GM23248 (cell line): Measurements from ENCODE around the gene SNAI3.

ENCODE experiments used
- EZH2 ChIP-seq: fragments of 200-600 bp; sonication (generic); IDR thresholded peaks from 2 replicates; pipeline ENCODE4 v1.6.1; 2018; ENCODE audit warnings: antibody characterized with exemption, mild to moderate bottlenecking; ENCODE audit not compliant: insufficient read depth, poor library complexity, severe bottlenecking
- EZH2phosphoT487 ChIP-seq: fragments of 200-600 bp; sonication (generic); IDR thresholded peaks from 2 replicates; pipeline ENCODE4 v1.6.1; 2018; ENCODE audit warnings: antibody characterized with exemption, moderate library complexity, mild to moderate bottlenecking, low read depth; ENCODE audit not compliant: insufficient read depth

DNA sequence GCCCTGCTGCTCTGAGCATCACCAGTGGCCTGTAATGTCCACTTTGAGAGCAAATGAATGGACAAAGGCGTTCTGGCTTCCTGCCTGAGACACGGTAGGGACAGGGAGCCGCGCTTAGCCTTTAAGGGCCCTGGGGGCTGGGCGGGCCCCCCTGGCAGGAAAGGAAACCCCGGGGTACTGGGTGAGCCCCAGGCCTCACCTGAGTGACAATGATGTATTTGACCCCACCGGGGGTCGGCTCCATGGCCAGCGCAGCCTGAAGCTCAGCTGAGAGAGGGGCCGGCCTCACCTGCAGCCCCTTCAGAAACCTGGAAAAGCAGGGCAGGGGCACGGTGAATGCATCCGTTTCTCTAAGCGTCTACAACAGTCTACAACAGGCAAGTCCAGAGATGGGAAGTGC lies 33.2 kb downstream of the SNAI3 start:
- TF ChIP-seq EZH2phosphoT487: no peak
- TF ChIP-seq EZH2: no peak
